MM.1S (cell line): ENCODE results near the gene CUL3.

Experiments used
- CTCF ChIP-seq: fragments of 300-600 bp; sonication (generic); IDR thresholded peaks from 2 replicates; pipeline ENCODE4 v1.5.1; 2016; ENCODE audit warnings: antibody characterized with exemption, low read length, mixed read lengths
- EZH2phosphoT487 ChIP-seq: fragments of 300-600 bp; sonication (generic); IDR thresholded peaks from 2 replicates; pipeline ENCODE4 v1.6.1; 2018; ENCODE audit warnings: antibody characterized with exemption, low read length

- no peak for TF ChIP-seq CTCF
- TF ChIP-seq EZH2phosphoT487 = no peak
These were observed 11.1 kb upstream of the CUL3 start for GRCh38 chr2:224596289-224596688.
